Measurements from ENCODE around the gene SLITRK6.

The SLITRK6 gene, protein sequence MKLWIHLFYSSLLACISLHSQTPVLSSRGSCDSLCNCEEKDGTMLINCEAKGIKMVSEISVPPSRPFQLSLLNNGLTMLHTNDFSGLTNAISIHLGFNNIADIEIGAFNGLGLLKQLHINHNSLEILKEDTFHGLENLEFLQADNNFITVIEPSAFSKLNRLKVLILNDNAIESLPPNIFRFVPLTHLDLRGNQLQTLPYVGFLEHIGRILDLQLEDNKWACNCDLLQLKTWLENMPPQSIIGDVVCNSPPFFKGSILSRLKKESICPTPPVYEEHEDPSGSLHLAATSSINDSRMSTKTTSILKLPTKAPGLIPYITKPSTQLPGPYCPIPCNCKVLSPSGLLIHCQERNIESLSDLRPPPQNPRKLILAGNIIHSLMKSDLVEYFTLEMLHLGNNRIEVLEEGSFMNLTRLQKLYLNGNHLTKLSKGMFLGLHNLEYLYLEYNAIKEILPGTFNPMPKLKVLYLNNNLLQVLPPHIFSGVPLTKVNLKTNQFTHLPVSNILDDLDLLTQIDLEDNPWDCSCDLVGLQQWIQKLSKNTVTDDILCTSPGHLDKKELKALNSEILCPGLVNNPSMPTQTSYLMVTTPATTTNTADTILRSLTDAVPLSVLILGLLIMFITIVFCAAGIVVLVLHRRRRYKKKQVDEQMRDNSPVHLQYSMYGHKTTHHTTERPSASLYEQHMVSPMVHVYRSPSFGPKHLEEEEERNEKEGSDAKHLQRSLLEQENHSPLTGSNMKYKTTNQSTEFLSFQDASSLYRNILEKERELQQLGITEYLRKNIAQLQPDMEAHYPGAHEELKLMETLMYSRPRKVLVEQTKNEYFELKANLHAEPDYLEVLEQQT

DNA sequence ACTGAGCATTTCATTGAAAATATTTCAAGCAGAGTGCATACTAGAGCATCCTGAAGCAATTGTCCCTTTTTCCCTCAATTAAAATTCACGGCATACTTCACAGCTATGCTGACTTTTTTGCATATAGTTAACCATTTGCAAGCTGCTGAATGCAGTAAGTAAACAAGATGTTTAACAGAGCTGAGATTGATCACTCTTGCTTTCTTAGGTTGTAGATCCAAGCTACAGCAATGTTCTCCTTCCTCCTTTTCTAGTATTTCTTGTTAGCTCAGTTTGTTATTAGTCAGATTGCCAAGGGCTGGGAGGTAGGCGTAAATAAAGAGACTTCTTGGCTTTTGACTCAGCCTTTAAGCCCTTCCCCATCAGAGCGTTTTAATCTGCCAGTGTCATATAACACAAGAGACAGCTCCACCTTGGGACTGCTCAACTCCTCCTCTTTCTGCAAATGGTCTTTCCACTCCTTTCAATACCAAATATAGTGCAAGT lies at the start of gene SLITRK6:
SLITRK6 (minus strand) TSS at position 323 of the 486 bp plus-strand sequence. CDS start 2,911 bp downstream, outside the sequence.
- TF ChIP-seq, protein P1, sequence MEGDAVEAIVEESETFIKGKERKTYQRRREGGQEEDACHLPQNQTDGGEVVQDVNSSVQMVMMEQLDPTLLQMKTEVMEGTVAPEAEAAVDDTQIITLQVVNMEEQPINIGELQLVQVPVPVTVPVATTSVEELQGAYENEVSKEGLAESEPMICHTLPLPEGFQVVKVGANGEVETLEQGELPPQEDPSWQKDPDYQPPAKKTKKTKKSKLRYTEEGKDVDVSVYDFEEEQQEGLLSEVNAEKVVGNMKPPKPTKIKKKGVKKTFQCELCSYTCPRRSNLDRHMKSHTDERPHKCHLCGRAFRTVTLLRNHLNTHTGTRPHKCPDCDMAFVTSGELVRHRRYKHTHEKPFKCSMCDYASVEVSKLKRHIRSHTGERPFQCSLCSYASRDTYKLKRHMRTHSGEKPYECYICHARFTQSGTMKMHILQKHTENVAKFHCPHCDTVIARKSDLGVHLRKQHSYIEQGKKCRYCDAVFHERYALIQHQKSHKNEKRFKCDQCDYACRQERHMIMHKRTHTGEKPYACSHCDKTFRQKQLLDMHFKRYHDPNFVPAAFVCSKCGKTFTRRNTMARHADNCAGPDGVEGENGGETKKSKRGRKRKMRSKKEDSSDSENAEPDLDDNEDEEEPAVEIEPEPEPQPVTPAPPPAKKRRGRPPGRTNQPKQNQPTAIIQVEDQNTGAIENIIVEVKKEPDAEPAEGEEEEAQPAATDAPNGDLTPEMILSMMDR (conservative IDR thresholded peaks at IDR 0.05; ENCODE audit: low read depth, low read length), result peak; percentile 36
- H3K4me3 ChIP-seq (ENCODE audit: low read length), result no peak within 1 kb of the TSS
- peak; percentile 66 for DNase-seq (ENCODE audit: low read depth)

DNA sequence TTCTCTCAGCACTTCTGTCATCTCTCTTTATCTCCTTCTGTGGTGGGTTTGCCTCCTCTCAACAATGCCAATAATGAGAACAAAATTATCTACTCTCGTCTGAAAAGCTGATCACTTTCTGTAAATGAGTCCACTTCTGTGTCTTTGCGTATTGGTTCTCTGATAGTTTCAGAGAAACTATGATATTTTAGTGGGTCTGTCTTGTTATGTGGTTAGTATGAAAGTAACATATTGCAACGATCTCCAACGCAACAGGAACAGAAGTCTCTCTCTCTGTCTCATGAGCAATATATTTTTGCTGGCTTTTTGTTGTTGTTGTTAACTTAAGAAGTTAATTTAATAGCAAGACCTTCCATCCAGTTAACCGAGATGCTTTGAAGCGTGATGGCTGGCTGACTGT lies 47.8 kb upstream of the SLITRK6 start:
- TF ChIP-seq, protein P1 (conservative IDR thresholded peaks at IDR 0.05; ENCODE audit: low read depth, low read length), result no peak
- no peak for DNase-seq (ENCODE audit: low read depth)
- no peak overlapping the region for H3K4me3 ChIP-seq (ENCODE audit: low read length)

- TF ChIP-seq, protein P1 (conservative IDR thresholded peaks at IDR 0.05; ENCODE audit: low read depth, low read length), result no peak
- no peak for DNase-seq (ENCODE audit: low read depth)
- no peak overlapping the region for H3K4me3 ChIP-seq (ENCODE audit: low read length)
Observed at GRCh38 chr13:85841427-85841826, 42.2 kb upstream of the SLITRK6 start.

DNA sequence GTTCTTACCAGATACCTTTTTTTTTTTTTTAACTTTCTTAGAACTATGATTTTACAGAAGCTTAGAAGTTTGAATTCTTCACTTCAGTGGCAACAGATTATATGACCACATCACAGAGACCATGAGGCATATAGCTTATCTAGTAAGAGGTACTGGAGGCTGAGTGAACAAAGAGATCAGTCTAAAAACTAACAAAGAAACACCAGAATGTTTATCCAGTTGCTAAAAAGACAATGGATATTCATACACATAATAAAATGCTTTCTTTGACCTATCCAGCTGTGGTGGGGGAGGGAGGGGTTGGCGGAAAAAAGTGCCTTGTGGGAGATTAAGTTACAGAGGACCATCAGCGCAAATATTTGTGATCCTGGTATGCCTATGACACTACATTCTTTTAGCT lies 34.7 kb upstream of the SLITRK6 start:
- DNase-seq (ENCODE audit: low read depth), result no peak
- TF ChIP-seq, protein P1 (conservative IDR thresholded peaks at IDR 0.05; ENCODE audit: low read depth, low read length), result no peak
- H3K4me3 ChIP-seq (ENCODE audit: low read length), result no peak overlapping the region

GRCh38 chr13:85828094-85828684 lies 29.0 kb upstream of the SLITRK6 start:
- TF ChIP-seq, protein P1 (conservative IDR thresholded peaks at IDR 0.05; ENCODE audit: low read depth, low read length), result peak; percentile 66
- DNase-seq (ENCODE audit: low read depth), result no peak
- H3K4me3 ChIP-seq (ENCODE audit: low read length), result no peak overlapping the region

DNA sequence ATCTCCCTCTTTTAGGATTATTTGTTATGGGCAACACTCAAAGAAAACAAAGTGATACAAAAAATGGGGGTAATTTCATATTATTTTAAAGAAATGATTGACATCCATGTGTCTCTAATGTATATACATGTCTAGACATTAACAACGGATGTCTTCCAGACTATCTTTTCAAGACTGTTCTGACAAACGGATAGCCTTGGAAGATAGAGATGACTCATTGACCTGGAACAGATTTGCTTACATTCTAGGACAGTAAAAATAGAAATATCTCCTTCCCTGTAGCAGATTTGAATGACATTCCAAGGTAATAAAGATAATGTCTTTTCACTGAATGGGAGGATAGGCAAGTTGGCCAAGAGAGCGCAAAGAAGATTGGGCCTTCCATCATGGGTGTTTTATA lies 26.2 kb upstream of the SLITRK6 start:
- TF ChIP-seq, protein P1 (conservative IDR thresholded peaks at IDR 0.05; ENCODE audit: low read depth, low read length), result no peak
- no peak for DNase-seq (ENCODE audit: low read depth)
- no peak overlapping the region for H3K4me3 ChIP-seq (ENCODE audit: low read length)

All from retinal pigment epithelial cell (primary cell).